Prostate gland (tissue), 2 donors: ENCODE results near the gene MAP3K7CL.

ENCODE experiments used
- POLR2A ChIP-seq: fragments of 450-650 bp; IDR thresholded peaks from one replicate; pipeline ENCODE4 v1.6.1; 2016; ENCODE audit warnings: antibody characterized with exemption, mild to moderate bottlenecking
- TF ChIP-seq, protein P1 (sequence below), 4 experiments: fragments of 200-600 bp in 2 of 4; fragments of 450-650 bp in 2 of 4; sonication (generic) in 2 of 4; IDR thresholded peaks; 1 replicate in 3 of 4; 2 replicates in 1 of 4; pipeline ENCODE4 v1.5.1; 2016 to 2019; ENCODE audit warnings: antibody characterized with exemption in 4 of 4, mild to moderate bottlenecking in 2 of 4, moderate library complexity in 2 of 4

- TF ChIP-seq, protein P1, sequence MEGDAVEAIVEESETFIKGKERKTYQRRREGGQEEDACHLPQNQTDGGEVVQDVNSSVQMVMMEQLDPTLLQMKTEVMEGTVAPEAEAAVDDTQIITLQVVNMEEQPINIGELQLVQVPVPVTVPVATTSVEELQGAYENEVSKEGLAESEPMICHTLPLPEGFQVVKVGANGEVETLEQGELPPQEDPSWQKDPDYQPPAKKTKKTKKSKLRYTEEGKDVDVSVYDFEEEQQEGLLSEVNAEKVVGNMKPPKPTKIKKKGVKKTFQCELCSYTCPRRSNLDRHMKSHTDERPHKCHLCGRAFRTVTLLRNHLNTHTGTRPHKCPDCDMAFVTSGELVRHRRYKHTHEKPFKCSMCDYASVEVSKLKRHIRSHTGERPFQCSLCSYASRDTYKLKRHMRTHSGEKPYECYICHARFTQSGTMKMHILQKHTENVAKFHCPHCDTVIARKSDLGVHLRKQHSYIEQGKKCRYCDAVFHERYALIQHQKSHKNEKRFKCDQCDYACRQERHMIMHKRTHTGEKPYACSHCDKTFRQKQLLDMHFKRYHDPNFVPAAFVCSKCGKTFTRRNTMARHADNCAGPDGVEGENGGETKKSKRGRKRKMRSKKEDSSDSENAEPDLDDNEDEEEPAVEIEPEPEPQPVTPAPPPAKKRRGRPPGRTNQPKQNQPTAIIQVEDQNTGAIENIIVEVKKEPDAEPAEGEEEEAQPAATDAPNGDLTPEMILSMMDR (IDR thresholded peaks at IDR 0.05): no peak
- TF ChIP-seq POLR2A: no peak
These were observed 25.2 kb upstream of the MAP3K7CL start for GRCh38 chr21:29105218-29105617.
